GM19193 (cell line): ENCODE measurements around the gene DIAPH1.

Experiments
- POLR2A ChIP-seq: IDR thresholded peaks from 4 replicates; pipeline ENCODE4 v1.6.1; 2011; ENCODE audit not compliant: insufficient read depth, insufficient read length; ENCODE audit errors: extremely low read depth

Gene DIAPH1

GRCh38 chr5:141560725-141561483, 57.9 kb downstream of the DIAPH1 start:
- no peak for TF ChIP-seq POLR2A

DNA sequence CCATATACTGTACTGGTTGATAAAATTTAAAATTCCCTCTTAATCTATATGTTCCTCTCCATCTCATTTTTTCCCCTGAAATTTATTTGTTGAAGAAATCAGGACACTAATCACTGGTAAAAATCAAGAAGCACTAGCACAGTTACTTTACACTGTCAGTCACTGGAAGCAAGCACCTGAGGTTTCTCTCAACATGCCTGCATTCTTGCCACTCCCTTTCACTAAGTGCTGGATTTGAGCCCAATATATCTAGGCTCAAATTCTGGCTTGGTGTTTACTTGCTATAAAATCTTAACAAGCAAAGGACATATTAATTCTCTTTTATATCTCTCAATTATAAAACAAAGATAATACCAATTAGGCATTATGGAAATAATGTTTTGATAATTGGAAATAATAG, 58.6 kb downstream of the DIAPH1 start:
- no peak for TF ChIP-seq POLR2A

DNA sequence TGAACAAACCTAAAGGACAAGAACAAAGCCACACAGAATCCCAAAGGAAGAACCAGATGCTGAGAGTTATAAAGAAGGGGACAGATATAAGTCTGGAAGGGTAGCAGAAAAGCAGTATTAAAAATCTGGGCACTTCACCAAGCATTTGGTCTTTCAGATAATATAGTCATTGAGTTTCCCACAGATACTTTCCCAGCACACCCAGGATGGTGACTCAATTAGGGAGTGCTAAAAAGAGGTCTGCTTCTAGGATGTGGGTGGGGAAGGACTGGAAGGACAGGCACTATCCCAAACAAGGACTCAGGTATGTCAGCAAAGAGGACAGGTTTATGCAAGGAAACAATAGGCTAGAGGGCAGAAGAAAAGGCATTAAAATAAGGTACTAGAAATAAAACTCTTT, 59.3 kb downstream of the DIAPH1 start:
- TF ChIP-seq POLR2A: no peak

- no peak for TF ChIP-seq POLR2A
Observed at GRCh38 chr5:141558150-141558549, 60.6 kb downstream of the DIAPH1 start.

- no peak for TF ChIP-seq POLR2A
Observed at GRCh38 chr5:141557681-141558136, 61.1 kb downstream of the DIAPH1 start.

GRCh38 chr5:141547921-141548320, 70.9 kb downstream of the DIAPH1 start:
- TF ChIP-seq POLR2A: no peak

DNA sequence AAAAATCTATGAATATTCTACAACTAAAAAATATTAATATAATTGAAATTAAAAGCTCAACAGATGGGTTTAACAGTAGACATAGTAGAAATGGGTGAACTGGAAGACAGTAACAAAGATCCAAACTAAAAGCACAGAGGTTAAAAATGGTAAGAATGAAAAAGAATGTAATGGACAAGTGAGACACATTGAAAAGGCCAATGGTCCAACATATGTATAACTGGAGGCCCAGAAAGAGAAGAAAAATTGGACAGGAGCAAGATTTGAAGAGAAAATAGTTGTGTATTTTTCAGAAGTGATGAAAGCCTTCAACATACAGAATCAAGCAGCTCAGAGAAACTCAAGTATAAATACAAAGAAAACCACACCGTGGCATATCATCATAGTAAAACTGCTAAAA, 71.3 kb downstream of the DIAPH1 start:
- no peak for TF ChIP-seq POLR2A

GRCh38 chr5:141543053-141543452, 75.7 kb downstream of the DIAPH1 start:
- TF ChIP-seq POLR2A: no peak

DNA sequence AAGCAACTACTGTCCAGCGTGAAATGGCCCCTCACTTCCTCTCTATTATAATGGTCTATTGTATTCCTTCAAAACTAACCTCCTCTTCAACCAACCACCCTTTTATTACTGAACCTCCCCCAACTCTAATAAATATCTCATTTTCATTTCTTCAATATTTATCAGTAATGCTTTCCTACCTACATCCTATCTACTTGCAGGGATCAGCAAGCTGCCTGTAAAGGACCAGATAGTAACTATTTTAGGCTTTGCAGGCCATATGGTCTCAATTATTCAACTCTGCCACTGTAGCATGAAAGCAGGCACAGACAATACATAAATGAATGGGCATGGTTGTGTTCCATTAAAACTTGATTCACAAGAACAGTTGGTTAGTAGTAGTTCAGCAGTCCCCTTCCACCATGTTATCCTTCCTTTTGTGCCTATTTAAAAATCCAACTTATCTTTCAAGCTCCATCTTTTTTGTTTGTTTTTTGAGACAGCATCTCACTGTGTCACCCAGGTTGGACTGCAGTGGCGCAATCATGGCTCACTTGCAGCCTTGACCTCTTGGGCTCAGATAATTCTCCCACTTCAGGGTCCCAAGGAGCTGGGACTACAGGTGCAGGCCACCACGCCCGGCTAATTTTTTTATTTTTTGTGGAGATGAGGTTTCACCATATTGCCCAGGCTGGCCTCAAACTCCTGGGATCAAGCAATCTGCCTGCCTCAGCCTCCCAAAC, 84.1 kb downstream of the DIAPH1 start:
- TF ChIP-seq POLR2A: no peak

- no peak for TF ChIP-seq POLR2A
Observed at GRCh38 chr5:141533897-141534296, 84.9 kb downstream of the DIAPH1 start.

GRCh38 chr5:141532726-141533125, 86.1 kb downstream of the DIAPH1 start:
- no peak for TF ChIP-seq POLR2A

DNA sequence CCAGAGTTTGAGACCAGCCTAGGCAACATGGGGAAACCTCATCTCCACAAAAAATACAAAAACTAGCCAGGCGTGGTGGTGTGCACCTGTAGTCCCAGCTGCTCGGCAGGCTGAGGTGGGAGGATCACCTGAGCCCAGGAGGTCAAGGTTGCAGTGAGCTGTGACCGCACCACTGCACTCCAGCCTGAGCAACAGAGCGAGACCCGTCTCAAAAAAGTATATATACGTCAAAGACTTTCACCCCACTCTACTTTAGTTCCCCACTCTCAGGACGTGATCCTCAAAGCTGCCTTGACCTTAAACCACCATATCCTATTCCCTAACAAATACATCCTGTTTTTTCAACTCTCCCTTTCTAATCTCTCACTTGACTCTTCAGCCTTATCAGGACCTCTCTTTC, 88.9 kb downstream of the DIAPH1 start:
- no peak for TF ChIP-seq POLR2A

GRCh38 chr5:141529002-141529401, 89.8 kb downstream of the DIAPH1 start:
- TF ChIP-seq POLR2A: no peak

DNA sequence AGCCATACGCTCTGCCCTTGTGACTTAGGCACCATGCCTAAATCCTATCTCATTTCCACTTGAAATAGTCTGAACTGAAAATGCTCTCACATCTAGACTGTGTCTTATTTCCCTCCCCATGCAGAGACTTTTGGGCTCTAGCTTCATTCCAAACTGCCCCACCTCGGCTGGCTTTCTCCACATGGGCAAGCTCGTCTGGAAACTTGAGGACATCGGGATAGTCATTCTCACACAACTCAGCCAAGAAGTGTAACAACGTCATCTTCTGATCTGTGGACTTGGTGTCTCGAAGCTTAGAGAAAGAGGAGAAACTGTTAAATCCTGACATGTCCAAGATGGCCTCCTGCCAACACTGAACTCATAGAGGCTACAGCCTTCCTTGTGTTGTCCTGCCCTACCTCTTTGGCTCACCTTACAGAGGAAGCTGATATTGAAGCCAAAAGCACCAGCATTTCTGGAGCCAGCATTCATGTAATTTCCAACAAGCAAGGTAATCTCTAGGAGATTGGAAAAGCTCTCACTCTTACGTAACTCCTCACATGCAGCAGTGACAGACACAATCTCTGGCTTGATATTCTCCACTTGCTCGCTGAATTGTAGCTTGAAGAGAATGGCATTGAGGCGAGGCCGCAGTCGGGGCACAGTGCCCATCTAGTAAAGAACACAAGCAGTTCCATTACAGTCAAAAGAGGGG, 90.4 kb downstream of the DIAPH1 start:
- TF ChIP-seq POLR2A: no peak

DNA sequence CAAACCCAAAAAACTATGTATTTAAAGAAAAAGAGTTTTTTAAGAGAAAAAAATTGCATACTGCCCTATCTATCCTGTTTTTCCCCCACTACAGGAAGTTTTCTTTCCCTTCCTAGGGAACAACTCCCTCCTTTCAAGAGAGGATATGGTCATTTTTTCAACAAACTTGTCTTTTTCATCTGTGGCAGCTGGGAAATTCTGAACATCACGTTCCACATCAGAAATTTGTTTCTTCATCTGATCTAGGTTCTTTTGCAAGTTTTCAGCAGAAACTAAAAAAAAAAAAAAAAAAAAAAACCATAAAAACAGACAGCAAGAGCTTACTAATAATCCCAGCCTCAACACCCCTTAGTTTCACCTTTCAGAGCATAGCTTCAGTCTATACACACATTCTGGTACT, 91.4 kb downstream of the DIAPH1 start:
- TF ChIP-seq POLR2A: no peak
